HT1080 (cell line): ENCODE data around the gene CLASRP. TPM values are rescaled to one million over a fixed set of nuclear protein-coding genes. Genes with fewer than 3 reads are reported as not detected.

Experiments
- DNase-seq: peaks from one replicate; pipeline ENCODE4 v3.0.0-alpha.2; 2015; ENCODE audit warnings: low read depth
- total RNA-seq: library from RNA; depleted of rRNA; stranded (reverse); fragments of >200 nt; shearing (Covaris generic); gene quantifications from 2 replicates; pipeline ENCODE4 v1.2.3, GENCODE V29; 2014

The CLASRP gene
- total RNA-seq, 1 experiment from 2014 or later: 36.9 TPM

DNA sequence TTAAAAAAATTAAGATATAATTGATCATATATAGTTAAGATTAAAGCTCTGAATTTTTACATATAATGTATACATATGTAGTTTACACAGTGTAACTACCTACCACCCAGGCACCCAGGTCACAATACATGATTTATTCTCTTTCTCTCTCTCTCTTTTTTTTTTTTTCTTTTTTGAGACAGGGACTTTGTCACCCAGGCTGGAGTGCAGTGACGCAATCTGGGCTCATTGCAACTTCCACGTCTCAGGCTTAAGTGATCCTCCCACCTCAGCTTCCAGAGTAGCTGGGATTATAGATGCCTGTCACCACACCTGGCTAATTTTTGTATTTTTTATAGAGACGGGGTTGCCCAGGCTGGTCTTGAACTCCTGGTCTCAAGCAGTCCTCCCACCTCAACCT lies 18.8 kb upstream of the CLASRP start:
- DNase-seq: no peak

DNA sequence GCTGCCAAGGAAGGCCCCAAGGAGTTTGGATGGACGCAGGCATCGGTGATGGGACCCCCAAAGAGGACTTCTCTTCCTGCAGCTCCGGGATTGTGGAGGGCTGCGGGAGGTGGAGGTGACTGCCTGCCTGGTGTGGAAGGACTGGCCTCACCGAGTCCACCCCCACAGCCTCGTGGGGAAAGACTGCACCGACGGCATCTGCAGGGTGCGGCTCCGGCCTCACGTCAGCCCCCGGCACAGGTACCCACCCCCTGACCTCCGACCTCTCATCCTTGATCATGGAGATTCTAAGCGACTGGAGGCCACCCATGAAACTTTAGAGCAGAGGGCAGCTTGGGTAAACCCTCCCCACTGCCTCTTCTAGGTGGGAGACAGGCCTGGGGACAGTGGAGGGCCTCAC lies 16.9 kb upstream of the CLASRP start:
- no peak for DNase-seq

DNA sequence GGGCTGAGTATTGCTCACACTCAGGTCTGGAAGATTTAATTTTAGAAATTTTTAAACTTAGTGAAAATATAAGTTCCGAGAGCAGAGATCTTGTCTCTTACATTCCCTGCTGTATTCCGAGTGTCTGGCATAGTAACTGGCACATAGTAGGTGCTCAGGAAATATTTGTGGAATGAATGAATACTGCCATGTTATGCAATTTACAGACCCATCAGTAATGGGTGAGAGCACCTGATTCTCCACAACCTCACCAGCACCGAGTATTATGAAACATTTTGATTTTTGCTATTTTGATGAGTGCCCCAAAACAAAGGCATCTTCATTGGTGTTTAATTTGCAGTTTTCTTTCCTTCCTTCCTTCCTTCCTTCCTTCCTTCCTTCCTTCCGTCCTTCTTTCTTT lies 15.8 kb upstream of the CLASRP start:
- DNase-seq: no peak

DNA sequence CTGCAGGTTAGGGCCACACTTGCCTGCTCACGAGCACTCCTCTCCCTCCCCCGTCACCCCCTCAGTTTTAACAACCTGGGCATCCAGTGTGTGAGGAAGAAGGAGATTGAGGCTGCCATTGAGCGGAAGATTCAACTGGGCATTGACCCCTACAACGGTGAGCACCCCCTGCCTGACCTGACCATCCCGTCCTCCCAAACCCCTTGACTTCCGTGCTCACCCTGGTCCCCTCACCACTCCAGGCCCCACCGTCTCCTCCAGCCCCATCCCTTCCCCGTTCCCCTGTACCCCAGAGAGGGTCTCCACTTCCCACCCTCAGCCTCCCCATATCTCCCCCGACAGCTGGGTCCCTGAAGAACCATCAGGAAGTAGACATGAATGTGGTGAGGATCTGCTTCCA lies 13.6 kb upstream of the CLASRP start:
- no peak for DNase-seq

DNA sequence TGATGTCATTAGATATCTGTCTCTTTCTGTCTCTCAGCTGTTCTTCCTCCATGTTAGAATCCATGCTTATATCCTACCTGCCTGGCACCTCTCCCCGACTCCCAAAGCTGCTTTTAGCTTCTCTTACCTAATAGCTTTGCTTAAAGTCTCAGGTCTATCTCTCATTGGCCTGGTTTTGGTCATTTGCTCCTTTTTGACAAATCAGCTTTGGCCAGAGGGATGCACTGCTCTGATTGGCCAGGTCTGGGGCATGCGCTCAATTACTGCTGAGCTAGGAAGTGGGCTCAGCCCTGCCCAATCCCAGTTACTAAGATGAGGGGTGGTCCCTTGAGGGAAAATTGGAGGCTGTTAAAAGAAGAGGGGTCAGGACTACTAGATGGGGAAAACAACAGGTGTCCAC lies 11.5 kb upstream of the CLASRP start:
- DNase-seq: no peak

DNA sequence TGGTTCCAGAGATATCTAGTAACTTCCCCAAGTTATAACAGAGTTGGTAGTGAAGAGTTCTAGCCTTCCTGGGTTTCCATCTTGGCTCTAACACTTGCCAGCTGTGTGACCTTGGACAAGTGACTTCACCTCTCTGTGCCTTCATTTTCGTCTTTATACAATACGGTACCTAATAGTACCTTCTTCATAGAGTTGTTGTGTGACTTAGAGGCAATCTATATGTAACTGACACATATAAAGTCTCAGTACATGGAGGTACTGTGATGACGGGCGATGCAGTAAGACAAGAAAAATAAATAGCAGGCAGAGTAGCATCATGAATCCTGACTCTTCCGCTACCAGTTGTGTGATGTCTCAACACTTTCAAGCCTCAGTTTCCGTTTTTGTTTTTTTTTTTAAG lies 8.0 kb upstream of the CLASRP start:
- DNase-seq: no peak

DNA sequence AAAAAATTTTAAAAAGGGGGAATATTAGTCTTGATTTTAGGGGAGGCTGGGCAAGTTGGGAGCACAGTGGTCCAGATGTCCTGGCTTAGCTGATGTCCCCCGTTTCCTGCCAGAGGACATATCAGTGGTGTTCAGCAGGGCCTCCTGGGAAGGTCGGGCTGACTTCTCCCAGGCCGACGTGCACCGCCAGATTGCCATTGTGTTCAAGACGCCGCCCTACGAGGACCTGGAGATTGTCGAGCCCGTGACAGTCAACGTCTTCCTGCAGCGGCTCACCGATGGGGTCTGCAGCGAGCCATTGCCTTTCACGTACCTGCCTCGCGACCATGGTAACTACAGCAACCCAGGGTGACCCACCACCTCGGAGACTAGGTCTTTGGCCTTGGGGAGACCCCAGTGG lies 6.4 kb upstream of the CLASRP start:
- no peak for DNase-seq

DNA sequence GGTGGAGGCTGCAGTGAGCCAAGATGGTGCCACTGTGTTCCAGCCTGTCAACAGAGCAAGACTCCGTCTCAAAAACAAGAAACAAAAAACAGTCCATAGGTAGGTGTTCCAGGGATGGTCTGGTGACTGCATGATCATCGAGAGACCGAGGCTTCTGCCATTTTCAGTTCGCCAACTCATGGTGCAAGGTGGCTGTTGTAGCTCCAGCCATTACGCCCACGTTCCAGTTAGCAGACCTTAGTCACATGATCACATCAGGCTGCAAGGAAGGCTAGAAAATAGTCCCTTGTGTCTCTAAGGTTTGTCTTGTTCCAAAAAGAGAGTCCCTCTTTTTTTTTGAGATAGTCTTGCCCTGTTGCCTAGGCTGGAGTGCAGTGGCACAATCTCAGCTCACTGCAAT lies 3.1 kb upstream of the CLASRP start:
- no peak for DNase-seq

DNA sequence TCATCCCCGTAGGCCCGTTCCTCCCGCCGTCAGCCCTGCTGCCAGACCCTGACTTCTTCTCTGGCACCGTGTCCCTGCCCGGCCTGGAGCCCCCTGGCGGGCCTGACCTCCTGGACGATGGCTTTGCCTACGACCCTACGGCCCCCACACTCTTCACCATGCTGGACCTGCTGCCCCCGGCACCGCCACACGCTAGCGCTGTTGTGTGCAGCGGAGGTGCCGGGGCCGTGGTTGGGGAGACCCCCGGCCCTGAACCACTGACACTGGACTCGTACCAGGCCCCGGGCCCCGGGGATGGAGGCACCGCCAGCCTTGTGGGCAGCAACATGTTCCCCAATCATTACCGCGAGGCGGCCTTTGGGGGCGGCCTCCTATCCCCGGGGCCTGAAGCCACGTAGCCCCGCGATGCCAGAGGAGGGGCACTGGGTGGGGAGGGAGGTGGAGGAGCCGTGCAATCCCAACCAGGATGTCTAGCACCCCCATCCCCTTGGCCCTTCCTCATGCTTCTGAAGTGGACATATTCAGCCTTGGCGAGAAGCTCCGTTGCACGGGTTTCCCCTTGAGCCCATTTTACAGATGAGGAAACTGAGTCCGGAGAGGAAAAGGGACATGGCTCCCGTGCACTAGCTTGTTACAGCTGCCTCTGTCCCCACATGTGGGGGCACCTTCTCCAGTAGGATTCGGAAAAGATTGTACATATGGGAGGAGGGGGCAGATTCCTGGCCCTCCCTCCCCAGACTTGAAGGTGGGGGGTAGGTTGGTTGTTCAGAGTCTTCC lies 1.3 kb upstream of the CLASRP start:
- no peak for DNase-seq

DNA sequence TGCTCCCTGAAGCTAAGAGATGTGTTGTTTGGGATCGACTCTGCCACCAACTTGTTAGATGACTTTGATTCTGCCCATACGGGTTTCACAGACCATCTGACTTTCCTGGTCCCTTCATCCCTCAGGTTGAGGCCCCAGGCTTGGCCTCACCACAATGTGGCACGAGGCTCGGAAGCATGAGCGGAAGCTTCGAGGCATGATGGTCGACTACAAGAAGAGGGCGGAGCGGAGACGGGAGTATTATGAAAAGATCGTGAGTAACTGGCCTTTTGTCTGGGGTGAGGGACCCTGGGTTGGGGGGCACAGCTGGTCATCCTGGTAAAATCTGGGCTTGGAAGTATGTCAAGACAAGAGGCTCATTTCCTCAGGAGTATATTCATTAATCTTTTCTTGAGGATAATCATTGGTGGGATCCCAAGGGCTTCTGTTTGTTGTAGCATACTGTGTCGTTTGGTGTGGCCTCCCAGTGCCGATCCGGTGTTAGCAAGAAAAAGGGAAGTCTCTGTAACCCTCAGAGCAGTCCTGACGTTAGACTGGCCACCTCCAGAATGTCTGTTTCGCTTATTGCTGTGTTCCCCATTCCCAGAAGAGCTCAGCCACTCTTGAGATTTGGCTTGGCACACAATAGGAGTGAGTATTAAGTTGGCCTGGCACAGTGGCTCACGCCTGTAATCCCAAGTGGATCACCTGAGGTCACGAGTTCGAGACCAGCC lies 1.4 kb downstream of the CLASRP start:
- DNase-seq: no peak

DNA sequence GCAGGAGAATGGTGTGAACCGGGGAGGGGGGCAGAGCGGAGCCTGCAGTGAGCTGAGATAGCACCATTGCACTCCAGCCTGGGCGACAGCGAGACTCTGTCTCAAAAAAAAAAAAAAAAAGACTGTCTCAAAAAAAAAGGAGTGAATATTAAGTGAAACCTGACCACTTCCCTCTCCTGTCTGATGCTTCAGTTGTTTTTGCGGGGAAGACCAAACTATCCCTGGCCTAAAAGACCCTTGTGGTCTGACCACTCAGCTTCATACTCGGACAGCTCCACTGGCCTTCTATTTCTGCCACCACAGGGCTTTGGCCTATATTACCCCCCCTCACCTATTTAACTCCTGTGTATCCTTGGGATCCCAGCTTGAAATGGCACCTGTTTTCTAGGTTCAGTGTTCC lies 2.3 kb downstream of the CLASRP start:
- DNase-seq: no peak

DNA sequence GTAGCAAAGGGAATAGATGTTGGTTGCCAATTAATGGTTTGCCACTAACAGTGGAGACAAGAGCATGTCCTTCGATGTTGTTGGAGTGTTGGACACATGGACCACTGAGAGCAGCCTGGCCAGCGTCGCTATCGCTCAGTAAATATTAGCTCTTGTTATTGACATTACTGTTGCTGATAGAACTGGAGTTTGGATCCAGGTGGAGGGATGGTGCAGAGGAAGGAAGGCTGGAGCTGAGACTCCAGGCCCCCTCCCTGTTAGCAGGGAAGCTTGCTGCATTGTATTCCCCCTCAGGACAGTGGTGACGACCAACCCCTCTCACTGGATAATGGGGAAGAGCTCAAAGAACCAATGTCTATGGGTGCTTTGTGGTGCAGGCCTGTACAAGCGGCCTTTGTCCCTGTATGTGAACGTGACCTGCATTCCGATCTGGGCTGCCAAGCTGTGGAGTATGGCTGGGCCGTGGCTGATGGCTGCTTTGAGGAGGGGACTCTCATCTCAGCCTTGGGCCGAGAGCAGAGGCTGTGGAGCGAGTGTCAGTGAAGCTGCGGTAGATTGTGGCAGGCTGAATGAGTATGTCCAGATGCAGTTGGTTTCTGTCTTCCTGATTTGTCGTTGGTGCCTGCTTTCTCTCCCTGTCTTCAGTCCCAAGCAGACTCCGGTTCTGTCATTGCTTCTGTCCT lies 7.0 kb downstream of the CLASRP start:
- no peak for DNase-seq

DNA sequence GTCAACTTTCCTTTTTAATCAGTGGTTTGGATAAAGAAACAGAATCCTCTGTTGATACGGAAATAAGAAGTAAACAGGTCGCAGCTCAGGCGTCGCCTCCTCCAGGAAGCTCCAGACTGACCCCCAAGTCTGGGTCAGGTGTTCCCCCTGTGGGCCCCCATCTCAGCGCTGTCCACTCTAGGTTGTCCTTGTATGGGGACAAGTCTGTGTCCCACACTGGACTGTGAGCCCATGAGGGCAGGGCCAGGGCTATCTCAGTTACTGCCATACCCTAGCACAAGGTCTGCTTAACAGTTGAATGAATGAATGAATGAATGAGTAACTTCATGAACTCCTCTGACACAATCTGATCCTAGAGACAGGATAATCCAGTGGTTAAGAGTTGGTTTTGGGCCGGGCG lies 7.5 kb downstream of the CLASRP start:
- no peak for DNase-seq

DNA sequence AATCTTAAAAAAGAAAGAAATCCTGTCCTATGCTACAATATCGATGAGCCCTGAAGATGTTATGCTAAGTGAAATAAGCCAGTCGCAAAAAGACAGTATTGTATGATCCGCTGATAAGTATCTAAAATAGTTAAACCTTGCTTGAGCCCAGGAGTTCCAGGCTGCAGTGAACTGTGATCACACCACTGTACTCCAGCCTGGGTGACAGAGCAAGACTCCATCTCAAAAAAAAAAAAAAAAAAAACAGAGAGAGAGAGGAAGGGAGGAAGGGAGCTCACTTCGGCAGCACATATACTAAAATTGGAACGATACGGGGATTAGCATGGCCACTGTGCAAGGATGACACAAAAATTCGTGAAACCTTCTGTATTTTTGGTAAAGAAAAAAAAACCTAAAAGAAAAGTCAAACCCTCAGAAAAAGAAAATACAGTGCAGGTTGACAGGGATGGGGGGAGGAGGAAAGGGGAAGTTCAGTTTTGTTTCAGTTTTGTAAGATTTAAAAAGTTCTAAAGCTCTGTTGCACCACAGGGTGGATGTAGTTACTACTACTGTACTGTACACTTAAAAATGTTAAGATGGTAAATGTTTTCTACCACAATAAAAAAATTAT lies 8.4 kb downstream of the CLASRP start:
- DNase-seq: no peak

DNA sequence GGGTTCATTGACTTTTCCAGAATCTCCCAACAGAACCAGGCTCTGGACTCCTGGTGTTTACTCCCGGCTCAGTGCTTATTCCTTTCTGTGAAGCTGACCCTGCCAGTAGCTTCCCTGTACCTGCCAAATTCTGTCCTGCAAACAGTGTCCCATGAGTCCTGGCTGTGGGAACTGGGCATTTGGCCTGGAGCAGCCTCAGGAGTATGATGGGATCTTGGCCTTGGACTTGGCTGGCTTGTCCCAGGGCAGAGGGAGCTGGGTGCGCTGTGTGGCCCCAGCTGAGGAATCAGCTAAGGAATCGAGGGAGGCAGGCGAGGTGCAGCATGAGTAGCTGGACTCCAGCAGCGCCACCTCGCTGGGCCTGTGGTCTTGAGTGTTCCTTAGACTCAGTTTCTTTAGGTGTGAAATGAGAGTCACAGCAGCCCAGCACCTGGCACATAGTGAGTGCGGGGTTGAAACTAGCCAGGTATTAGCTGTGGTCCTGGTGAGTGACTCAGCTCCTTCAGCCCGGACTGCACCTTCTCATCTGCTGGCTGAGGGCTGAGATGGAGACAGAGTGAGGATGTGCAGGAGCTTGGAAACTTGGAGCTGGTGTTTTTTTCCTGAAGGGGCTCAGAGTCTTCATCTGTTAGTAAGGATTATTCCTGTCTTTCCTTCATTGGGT lies 10.4 kb downstream of the CLASRP start:
- no peak for DNase-seq

DNA sequence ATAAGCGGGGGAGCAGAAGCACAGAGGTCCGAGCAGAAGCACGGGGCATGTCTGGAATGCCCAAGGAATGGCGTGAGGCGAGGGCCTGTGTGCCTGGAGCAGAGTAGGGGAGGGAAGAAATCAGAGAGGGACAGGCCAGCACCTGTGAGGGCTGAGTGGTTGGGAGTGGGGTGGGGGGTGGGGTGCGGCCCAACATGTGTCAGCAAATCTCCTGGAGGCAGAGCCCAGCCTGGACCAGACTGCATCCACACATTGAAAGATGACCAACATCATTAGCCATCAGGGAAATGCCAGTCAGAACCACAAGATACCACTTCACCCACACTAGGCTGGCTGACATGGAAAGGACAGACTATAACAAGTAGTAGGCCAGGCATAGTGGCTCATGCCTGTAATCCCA lies 11.2 kb downstream of the CLASRP start:
- DNase-seq: no peak

DNA sequence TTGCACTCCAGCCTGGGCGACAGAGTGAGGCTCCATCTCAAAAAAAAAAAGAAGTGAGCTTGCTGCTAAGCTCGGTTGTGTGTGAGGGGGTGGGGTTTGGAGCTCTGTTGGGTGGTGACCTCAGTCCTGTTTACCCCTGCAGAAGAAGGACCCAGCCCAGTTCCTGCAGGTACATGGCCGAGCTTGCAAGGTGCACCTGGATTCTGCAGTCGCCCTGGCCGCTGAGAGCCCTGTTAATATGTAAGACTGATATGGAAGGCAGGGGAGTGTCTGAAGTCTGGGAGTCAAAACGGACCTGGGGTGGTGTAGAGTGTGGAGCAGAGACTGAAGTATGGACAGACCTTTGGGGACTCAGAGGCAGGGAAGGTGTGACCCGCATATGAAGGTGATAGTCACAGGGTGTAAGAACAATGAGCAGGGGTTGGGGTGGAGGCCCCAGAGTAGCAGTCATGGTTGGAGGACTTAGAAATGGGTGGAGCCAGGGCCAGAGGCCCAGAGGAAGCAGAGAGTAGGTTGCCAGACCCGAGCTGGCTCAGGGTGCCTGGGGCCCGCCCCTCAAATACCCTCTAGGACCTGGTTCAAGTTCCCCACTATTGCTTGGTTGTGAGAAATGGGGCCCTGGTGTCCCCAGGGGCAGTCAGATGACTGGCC lies 13.2 kb downstream of the CLASRP start:
- no peak for DNase-seq

DNA sequence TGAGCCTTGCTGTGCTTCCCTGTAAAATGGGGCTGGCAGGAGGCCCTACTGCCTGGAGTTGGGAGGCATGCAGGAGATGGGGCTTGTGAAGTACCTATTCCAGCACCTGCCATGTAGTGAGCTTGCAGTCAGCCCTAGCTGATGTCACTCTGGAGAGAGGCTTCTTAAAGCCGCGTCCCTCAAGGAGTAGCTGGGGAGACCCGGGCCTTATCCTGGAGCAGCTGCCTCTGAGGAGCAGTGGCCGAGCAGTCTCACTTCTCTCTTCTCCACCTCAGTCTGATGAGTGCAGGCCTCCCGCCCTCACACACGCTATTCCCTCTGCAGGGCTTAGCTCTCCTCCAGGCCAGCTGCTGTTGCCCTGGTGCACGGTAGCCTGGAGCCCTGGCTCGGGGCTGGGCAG lies 18.0 kb downstream of the CLASRP start:
- no peak for DNase-seq

DNA sequence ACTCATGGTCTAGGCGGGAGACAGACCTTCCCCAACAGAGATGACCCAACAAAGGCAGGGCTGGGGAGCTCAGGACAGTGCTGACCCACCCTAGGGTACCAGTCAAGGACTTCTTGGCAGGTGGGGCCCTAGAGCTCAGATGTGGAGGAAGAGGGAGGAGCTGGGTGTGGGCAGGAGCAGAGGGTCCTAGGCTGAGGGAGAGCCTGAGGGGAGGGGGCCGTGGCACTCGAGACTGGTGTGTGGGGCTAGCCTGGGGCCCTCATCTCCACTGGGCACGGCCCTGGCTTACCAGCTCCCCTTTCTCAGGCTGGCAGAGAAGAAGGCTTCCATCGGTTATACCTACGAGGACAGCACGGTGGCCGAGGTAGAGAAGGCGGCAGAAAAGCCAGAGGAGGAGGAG lies 18.6 kb downstream of the CLASRP start:
- DNase-seq: no peak

DNA sequence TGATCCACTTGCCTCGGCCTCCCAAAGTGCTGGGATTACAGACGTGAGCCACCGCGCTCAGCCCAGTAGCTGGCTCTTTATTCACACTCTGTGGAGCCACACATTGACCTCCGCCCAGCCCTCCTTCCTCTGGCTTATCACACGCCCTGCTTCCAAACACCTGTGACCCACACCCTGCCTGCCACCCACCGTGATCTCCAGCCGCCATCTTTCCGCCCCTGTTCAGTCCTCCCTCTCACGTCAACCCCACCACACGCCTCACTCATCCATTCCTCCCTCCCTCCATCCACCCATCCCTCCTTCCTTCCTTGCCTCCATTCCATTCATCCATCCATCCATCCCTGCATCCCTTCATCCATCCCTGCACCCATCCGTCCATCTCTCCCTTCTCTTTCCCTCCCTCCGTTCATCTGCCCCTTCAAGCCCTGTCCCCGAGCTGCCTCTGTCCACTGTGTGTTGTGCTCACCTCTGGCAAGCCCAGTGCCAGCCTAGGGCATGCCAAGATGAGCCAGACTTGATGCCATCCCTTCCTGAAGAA lies 19.8 kb downstream of the CLASRP start:
- no peak for DNase-seq
